Esophagus muscularis mucosa (tissue), 4 donors: ENCODE results near the gene TBC1D2.

ENCODE experiments used
- CTCF ChIP-seq, 3 experiments: fragments of 200-600 bp in 2 of 3; fragments of 450-650 bp in 1 of 3; sonication (generic) in 2 of 3; IDR thresholded peaks; one replicate each; pipeline ENCODE4 v1.5.1; 2017 to 2019; ENCODE audit warnings: antibody characterized with exemption in 3 of 3, mild to moderate bottlenecking in 2 of 3, moderate library complexity in 1 of 3
- EP300 ChIP-seq: sonication (generic); formaldehyde crosslinking; IDR thresholded peaks from one replicate; pipeline ENCODE4 v1.6.1; 2017; ENCODE audit warnings: antibody characterized with exemption
- POLR2A ChIP-seq: fragments of 450-650 bp; IDR thresholded peaks from one replicate; pipeline ENCODE4 v1.6.1; 2017; ENCODE audit warnings: antibody characterized with exemption, moderate library complexity, mild to moderate bottlenecking, low read depth
- POLR2AphosphoS5 ChIP-seq, 2 donors: sonication (generic); formaldehyde crosslinking; IDR thresholded peaks; one replicate each; pipeline ENCODE4 v1.6.1; 2017; ENCODE audit warnings: antibody characterized with exemption in 2 of 2

- TF ChIP-seq CTCF (IDR thresholded peaks at IDR 0.05): no peak
- TF ChIP-seq POLR2AphosphoS5 (IDR thresholded peaks at IDR 0.05): no peak
- no peak for TF ChIP-seq POLR2A
- TF ChIP-seq EP300: no peak
These were observed 106.0 kb downstream of the TBC1D2 start for GRCh38 chr9:98149422-98149821.
